Prostate gland (tissue), 2 donors: ENCODE results near the gene TMPRSS9. TPM values are rescaled to one million over a fixed set of nuclear protein-coding genes. Genes with fewer than 3 reads are reported as not detected.

Source experiments
- DNase-seq: peaks from one replicate; pipeline ENCODE4 v3.0.0-alpha.2; 2019; ENCODE audit warnings: low spot score
- H3K27ac ChIP-seq, 2 donors: fragments of 200-600 bp; sonication (generic); 2 replicates each; pipeline ENCODE4 v1.5.1; 2017 to 2019
- H3K27me3 ChIP-seq: fragments of 200-600 bp; sonication (generic); replicated peaks from 2 replicates; pipeline ENCODE4 v1.5.1; 2019; ENCODE audit not compliant: insufficient read depth
- H3K36me3 ChIP-seq, 2 donors: fragments of 200-600 bp; sonication (generic); 1 replicate in 1 of 2; 2 replicates in 1 of 2; pipeline versions ENCODE4 v1.5.1 to v1.8.1; 2017 to 2019
- H3K4me1 ChIP-seq: fragments of 200-600 bp; sonication (generic); replicated peaks from 2 replicates; pipeline ENCODE4 v1.5.1; 2019
- H3K4me3 ChIP-seq, 2 donors: fragments of 200-600 bp; sonication (generic); 2 replicates each; pipeline ENCODE4 v1.5.1; 2017 to 2019
- H3K9me3 ChIP-seq: fragments of 200-600 bp; sonication (generic); 2 replicates; pipeline ENCODE4 v1.5.1; 2017
- CTCF ChIP-seq, 4 experiments: fragments of 200-600 bp in 2 of 4; fragments of 450-650 bp in 2 of 4; sonication (generic) in 2 of 4; IDR thresholded peaks; 1 replicate in 3 of 4; 2 replicates in 1 of 4; pipeline ENCODE4 v1.5.1; 2016 to 2019; ENCODE audit warnings: antibody characterized with exemption in 4 of 4, mild to moderate bottlenecking in 2 of 4, moderate library complexity in 2 of 4
- POLR2A ChIP-seq: fragments of 450-650 bp; IDR thresholded peaks from one replicate; pipeline ENCODE4 v1.6.1; 2016; ENCODE audit warnings: antibody characterized with exemption, mild to moderate bottlenecking
- POLR2AphosphoS5 ChIP-seq: sonication (generic); formaldehyde crosslinking; IDR thresholded peaks from one replicate; pipeline ENCODE4 v1.6.1; 2017; ENCODE audit warnings: antibody characterized with exemption
- WGBS: methylation state at CpG from one replicate; pipeline ENCODE4 v1.1.5; 2018; 5-methylcytosine and 5-hydroxymethylcytosine counted together
- intact Hi-C: fragments of 100-400 bp; cut with DNase I; formaldehyde crosslinking; loops from one replicate; pipeline ENCODE4 v1.14.2; 2022
- total RNA-seq, 2 donors: library from RNA; depleted of rRNA; stranded (reverse); fragments of >200 nt; gene quantifications; one replicate each; pipeline ENCODE4 v1.1.0, GENCODE V29; 2016

Gene TMPRSS9
- total RNA-seq, 2 donors from 2014 or later: 0.14 to 2.2 TPM

GRCh38 chr19:2428321-2428690, 68.2 kb downstream of the TMPRSS9 start:
- TF ChIP-seq POLR2AphosphoS5 (no peak), CTCF (IDR thresholded peaks at IDR 0.05) (no peak), POLR2A (no peak)
- 32% methylated on average over 25 of the region's 25 CpGs for WGBS
- intact Hi-C loops: no loop called here
- peak overlapping the region; percentile 92 for H3K4me3 ChIP-seq
- no peaks in the 10 kb centered on the region for H3K9me3 ChIP-seq
- H3K4me1 ChIP-seq: peaks cover 15% of the 10 kb centered on the region
- H3K36me3 ChIP-seq: peaks cover 0 to 3% of the 10 kb centered on the region in 2 donors
- peak overlapping the region; percentile 97 to 99 for H3K27ac ChIP-seq
- no peaks in the 10 kb centered on the region for H3K27me3 ChIP-seq
- peak; percentile 19 for DNase-seq

- no peaks in the 10 kb centered on the region for H3K36me3 ChIP-seq
These were observed 69.0 kb downstream of the TMPRSS9 start for GRCh38 chr19:2428756-2429711.

GRCh38 chr19:2429917-2430535, 70.0 kb downstream of the TMPRSS9 start:
- Histone ChIP-seq H3K4me1 (peaks cover 15% of the 10 kb centered on the region), H3K9me3 (no peaks in the 10 kb centered on the region), H3K27me3 (no peaks in the 10 kb centered on the region), H3K27ac (no peak overlapping the region), H3K36me3 (no peaks in the 10 kb centered on the region), H3K4me3 (no peak overlapping the region)
- 79% methylated on average over 25 of the region's 25 CpGs for WGBS
- DNase-seq: no peak
- intact Hi-C loops: no loop called here
- TF ChIP-seq POLR2AphosphoS5 (no peak), POLR2A (no peak), CTCF (IDR thresholded peaks at IDR 0.05) (no peak)

More at GRCh38 chr19:2428756-2429711, 69.0 kb downstream of the TMPRSS9 start:
- no peak for DNase-seq
- Histone ChIP-seq H3K27me3 (no peaks in the 10 kb centered on the region), H3K27ac (no peak overlapping the region), H3K9me3 (no peaks in the 10 kb centered on the region), H3K4me1 (peaks cover 15% of the 10 kb centered on the region), H3K4me3 (no peak overlapping the region)
- intact Hi-C loops: no loop called here
- TF ChIP-seq POLR2A (no peak), CTCF (IDR thresholded peaks at IDR 0.05) (no peak), POLR2AphosphoS5 (no peak)
- WGBS: 79% methylated on average over 35 of the region's 37 CpGs

GRCh38 chr19:2431318-2432055, 71.4 kb downstream of the TMPRSS9 start:
- WGBS: 91% methylated on average over 35 of the region's 37 CpGs
- intact Hi-C loops: no loop called here
- Histone ChIP-seq H3K9me3 (no peaks in the 10 kb centered on the region), H3K36me3 (no peaks in the 10 kb centered on the region), H3K4me1 (peaks cover 4% of the 10 kb centered on the region), H3K27me3 (no peaks in the 10 kb centered on the region), H3K4me3 (no peak overlapping the region), H3K27ac (no peak overlapping the region)
- DNase-seq: no peak
- TF ChIP-seq POLR2A (no peak), CTCF (IDR thresholded peaks at IDR 0.05) (no peak)
